ENCODE measurements around the gene BLMH.
A peak's percentile ranks its signal among the peaks of the same experiment; 100 is the strongest.

Gene BLMH

GRCh38 chr17:30237296-30238002, 54.3 kb downstream of the BLMH start:
- intact Hi-C loops (cut with DNase I; ENCODE audit: low total_unique reads) = no loop called here
- Histone ChIP-seq H3K27ac (no peak overlapping the region), H3K36me3 (no peaks in the 10 kb centered on the region), H3K4me1 (peaks cover 0 to 34% (median 28%) of the 10 kb centered on the region in 4 donors), H3K27me3 (peaks cover 0 to 62% of the 10 kb centered on the region in 2 donors), H3K9me3 (no peaks in the 10 kb centered on the region), H3K4me3 (no peak overlapping the region)
- no peak for DNase-seq
- TF ChIP-seq, protein P1, sequence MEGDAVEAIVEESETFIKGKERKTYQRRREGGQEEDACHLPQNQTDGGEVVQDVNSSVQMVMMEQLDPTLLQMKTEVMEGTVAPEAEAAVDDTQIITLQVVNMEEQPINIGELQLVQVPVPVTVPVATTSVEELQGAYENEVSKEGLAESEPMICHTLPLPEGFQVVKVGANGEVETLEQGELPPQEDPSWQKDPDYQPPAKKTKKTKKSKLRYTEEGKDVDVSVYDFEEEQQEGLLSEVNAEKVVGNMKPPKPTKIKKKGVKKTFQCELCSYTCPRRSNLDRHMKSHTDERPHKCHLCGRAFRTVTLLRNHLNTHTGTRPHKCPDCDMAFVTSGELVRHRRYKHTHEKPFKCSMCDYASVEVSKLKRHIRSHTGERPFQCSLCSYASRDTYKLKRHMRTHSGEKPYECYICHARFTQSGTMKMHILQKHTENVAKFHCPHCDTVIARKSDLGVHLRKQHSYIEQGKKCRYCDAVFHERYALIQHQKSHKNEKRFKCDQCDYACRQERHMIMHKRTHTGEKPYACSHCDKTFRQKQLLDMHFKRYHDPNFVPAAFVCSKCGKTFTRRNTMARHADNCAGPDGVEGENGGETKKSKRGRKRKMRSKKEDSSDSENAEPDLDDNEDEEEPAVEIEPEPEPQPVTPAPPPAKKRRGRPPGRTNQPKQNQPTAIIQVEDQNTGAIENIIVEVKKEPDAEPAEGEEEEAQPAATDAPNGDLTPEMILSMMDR (IDR thresholded peaks at IDR 0.05) = no peak

DNA sequence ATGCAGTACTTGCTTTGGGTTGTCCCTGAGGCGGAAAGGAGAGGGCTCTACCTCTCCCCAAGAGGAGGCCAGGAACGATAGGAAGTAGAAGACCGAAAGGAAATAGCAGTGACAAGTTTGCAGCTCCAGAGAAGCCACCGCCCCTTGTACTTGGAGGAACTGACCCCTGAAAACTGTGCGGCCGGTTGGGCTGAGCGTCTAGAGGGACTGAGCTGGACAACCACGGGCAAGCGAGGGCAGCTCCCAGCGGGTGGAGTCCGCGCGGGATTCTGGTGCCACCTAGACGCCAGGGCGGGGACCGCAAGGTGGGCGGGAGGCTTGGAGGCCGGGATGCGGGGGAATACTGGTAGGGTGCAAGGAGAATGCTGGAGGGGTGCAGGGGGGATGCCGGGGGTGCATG, 55.0 kb downstream of the BLMH start:
- peaks cover 0 to 34% (median 28%) of the 10 kb centered on the region in 4 donors for H3K4me1 ChIP-seq

DNA sequence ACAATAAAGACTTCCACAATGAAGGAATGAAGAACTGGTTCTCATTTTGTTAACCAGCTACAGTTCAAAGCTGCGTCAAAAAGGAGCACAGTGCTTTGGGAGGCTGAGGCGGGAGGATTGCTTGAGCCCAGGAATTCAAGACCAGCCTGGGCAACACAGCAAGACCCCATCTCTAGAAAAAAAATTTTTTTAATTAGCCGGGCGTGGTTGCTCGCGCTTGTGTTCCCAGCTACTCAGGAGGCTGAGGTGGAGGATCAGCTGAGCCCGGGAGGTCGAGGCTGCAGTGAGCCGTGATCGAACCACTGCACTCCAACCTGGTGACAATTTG, 55.5 kb downstream of the BLMH start:
- H3K9me3 ChIP-seq = no peaks in the 10 kb centered on the region
- no peak for DNase-seq
- H3K4me1 ChIP-seq = peaks cover 0 to 34% (median 28%) of the 10 kb centered on the region in 4 donors
- peaks cover 0 to 61% of the 10 kb centered on the region in 2 donors for H3K27me3 ChIP-seq
- H3K4me3 ChIP-seq = peak overlapping the region in 1 of 2 donors; percentile 55
- TF ChIP-seq, protein P1 (IDR thresholded peaks at IDR 0.05) = no peak
- H3K27ac ChIP-seq = no peak overlapping the region
- intact Hi-C loops (cut with DNase I; ENCODE audit: low total_unique reads) = no loop called here
- no peaks in the 10 kb centered on the region for H3K36me3 ChIP-seq

More for the DNA sequence above, 55.0 kb downstream of the BLMH start:
- Histone ChIP-seq H3K27ac (no peak overlapping the region), H3K4me3 (no peak overlapping the region), H3K9me3 (no peaks in the 10 kb centered on the region), H3K36me3 (no peaks in the 10 kb centered on the region), H3K27me3 (peaks cover 0 to 62% of the 10 kb centered on the region in 2 donors)
- intact Hi-C loops (cut with DNase I; ENCODE audit: low total_unique reads) = no loop called here
- TF ChIP-seq, protein P1 (IDR thresholded peaks at IDR 0.05) = peak; percentile 10 to 18
- DNase-seq = peak in 1 of 2 donors; percentile 44

DNA sequence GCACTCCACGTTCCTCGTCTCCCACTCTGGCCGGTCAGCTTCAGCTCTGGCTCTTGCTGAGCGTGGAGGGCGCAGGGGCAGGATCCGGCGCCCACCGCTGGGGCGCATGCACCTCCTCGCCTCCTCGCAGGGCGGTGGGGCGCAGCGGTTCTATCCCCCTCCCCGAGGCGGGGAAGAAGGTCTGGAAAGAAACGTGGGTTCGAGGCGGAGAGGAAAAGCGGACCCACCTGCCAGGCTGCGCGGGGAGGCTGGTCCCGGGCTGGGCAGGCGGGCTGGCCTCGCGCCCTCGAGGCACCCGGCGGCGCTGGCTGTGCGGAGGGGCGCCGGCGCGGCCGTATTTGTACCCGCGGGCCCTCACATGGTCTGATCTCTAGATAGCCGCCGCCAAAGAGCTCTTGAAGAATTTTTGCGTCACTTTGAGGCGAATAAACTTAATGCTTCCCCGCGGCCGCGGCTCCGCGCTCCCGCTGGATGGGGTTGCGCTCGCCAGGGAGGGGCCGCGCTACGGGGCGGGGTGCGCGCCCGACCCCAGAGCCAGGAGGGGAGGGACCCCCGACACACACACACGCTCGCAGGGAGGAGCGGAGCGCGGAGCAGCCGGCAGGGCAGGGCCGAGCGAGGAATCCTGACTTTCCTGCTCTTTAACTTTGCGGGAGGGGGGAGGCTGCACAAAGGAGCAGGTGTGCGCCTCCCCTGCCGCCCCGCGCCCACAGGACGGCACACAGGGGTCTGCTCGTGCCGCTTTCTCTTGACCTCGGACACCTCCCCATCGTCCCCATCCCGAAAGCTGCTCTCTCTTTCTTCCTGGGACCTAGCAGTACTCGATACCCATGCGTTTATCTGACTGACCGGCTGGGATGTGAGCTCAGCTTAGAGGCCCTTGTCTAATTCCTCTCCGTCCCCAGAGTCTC, 56.1 kb downstream of the BLMH start, which contains the start of gene SLC6A4:
TSS of gene SLC6A4 (minus strand) at position 312 of the 911 bp plus-strand sequence. CDS start 13,739 bp downstream, outside the sequence.
- TF ChIP-seq, protein P1 (IDR thresholded peaks at IDR 0.05) = no peak
- Histone ChIP-seq H3K4me3 (peak within 1 kb of the TSS; percentile 34 to 55), H3K9me3 (no peaks in the 10 kb centered on the region), H3K27ac (no peak within 1 kb of the TSS), H3K36me3 (no peaks in the 10 kb centered on the region), H3K27me3 (peaks cover 0 to 56% of the 10 kb centered on the region in 2 donors), H3K4me1 (peaks cover 0 to 34% (median 28%) of the 10 kb centered on the region in 4 donors)
- no peak for DNase-seq
- intact Hi-C loops (cut with DNase I; ENCODE audit: low total_unique reads) = no loop called here

- Histone ChIP-seq H3K36me3 (no peaks in the 10 kb centered on the region), H3K27me3 (peaks cover 0 to 50% of the 10 kb centered on the region in 2 donors), H3K4me1 (peaks cover 0 to 34% (median 28%) of the 10 kb centered on the region in 4 donors), H3K4me3 (peak overlapping the region; percentile 34 to 55), H3K27ac (no peak overlapping the region), H3K9me3 (no peaks in the 10 kb centered on the region)
- no peak for DNase-seq
- TF ChIP-seq, protein P1 (IDR thresholded peaks at IDR 0.05) = no peak
- intact Hi-C loops (cut with DNase I; ENCODE audit: low total_unique reads) = no loop called here
These were observed 56.8 kb downstream of the BLMH start for GRCh38 chr17:30234964-30235363.

All from tibial artery (tissue), 4 donors.